PFSK-1 (cell line): ENCODE measurements around the gene UST.

ENCODE experiments used
- SIN3A ChIP-seq: IDR thresholded peaks from 2 replicates; pipeline ENCODE4 v1.6.1; 2012; ENCODE audit warnings: mild to moderate bottlenecking, low read length, moderate library complexity, borderline replicate concordance; ENCODE audit not compliant: insufficient read depth
- TF ChIP-seq, protein P1 (sequence below), 2 experiments: IDR thresholded peaks; 2 replicates each; pipeline versions ENCODE4 v1.6.1 to v1.8.0; 2011 to 2012; ENCODE audit warnings: low read depth in 2 of 2, low read length in 2 of 2, control low read depth in 1 of 2, inconsistent platforms in 1 of 2, mild to moderate bottlenecking in 1 of 2, moderate library complexity in 1 of 2; ENCODE audit not compliant: insufficient read depth in 1 of 2

DNA sequence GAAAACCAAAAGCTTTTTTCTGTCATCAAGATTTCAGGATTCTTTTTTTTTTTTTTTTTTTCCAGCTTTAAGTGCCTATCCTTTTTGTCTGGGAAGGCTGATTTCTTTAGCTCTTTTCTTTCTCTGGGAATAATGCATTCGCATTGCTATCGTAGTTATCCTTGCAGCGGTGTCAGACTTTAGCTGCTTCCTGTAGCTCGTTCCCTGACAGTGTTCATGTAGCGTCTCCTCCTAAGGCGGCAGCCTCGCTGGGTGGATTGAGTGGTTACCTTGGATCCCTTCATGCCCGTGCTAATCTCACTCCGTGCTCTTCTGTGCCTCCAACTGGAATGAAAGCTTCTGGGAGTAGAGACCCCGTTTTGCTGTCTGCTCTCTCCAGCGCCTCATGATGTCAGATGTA, 43.1 kb downstream of the UST start:
- TF ChIP-seq, protein P1, sequence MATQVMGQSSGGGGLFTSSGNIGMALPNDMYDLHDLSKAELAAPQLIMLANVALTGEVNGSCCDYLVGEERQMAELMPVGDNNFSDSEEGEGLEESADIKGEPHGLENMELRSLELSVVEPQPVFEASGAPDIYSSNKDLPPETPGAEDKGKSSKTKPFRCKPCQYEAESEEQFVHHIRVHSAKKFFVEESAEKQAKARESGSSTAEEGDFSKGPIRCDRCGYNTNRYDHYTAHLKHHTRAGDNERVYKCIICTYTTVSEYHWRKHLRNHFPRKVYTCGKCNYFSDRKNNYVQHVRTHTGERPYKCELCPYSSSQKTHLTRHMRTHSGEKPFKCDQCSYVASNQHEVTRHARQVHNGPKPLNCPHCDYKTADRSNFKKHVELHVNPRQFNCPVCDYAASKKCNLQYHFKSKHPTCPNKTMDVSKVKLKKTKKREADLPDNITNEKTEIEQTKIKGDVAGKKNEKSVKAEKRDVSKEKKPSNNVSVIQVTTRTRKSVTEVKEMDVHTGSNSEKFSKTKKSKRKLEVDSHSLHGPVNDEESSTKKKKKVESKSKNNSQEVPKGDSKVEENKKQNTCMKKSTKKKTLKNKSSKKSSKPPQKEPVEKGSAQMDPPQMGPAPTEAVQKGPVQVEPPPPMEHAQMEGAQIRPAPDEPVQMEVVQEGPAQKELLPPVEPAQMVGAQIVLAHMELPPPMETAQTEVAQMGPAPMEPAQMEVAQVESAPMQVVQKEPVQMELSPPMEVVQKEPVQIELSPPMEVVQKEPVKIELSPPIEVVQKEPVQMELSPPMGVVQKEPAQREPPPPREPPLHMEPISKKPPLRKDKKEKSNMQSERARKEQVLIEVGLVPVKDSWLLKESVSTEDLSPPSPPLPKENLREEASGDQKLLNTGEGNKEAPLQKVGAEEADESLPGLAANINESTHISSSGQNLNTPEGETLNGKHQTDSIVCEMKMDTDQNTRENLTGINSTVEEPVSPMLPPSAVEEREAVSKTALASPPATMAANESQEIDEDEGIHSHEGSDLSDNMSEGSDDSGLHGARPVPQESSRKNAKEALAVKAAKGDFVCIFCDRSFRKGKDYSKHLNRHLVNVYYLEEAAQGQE (IDR thresholded peaks at IDR 0.05; ENCODE audit: insufficient read depth in 1 of 2, low read depth in 2 of 2, low read length in 2 of 2), result no peak
- no peak for TF ChIP-seq SIN3A
